Prostate gland (tissue), 2 donors: ENCODE results near the gene FGGY. TPM values are rescaled to one million over a fixed set of nuclear protein-coding genes. Genes with fewer than 3 reads are reported as not detected.

ENCODE experiments used
- DNase-seq: peaks from one replicate; pipeline ENCODE4 v3.0.0-alpha.2; 2019; ENCODE audit warnings: low spot score
- H3K27ac ChIP-seq, 2 donors: fragments of 200-600 bp; sonication (generic); 2 replicates each; pipeline ENCODE4 v1.5.1; 2017 to 2019
- H3K27me3 ChIP-seq: fragments of 200-600 bp; sonication (generic); replicated peaks from 2 replicates; pipeline ENCODE4 v1.5.1; 2019; ENCODE audit not compliant: insufficient read depth
- H3K36me3 ChIP-seq, 2 donors: fragments of 200-600 bp; sonication (generic); 1 replicate in 1 of 2; 2 replicates in 1 of 2; pipeline versions ENCODE4 v1.5.1 to v1.8.1; 2017 to 2019
- H3K4me1 ChIP-seq: fragments of 200-600 bp; sonication (generic); replicated peaks from 2 replicates; pipeline ENCODE4 v1.5.1; 2019
- H3K4me3 ChIP-seq, 2 donors: fragments of 200-600 bp; sonication (generic); 2 replicates each; pipeline ENCODE4 v1.5.1; 2017 to 2019
- H3K9me3 ChIP-seq: fragments of 200-600 bp; sonication (generic); 2 replicates; pipeline ENCODE4 v1.5.1; 2017
- CTCF ChIP-seq, 4 experiments: fragments of 200-600 bp in 2 of 4; fragments of 450-650 bp in 2 of 4; sonication (generic) in 2 of 4; IDR thresholded peaks; 1 replicate in 3 of 4; 2 replicates in 1 of 4; pipeline ENCODE4 v1.5.1; 2016 to 2019; ENCODE audit warnings: antibody characterized with exemption in 4 of 4, mild to moderate bottlenecking in 2 of 4, moderate library complexity in 2 of 4
- POLR2A ChIP-seq: fragments of 450-650 bp; IDR thresholded peaks from one replicate; pipeline ENCODE4 v1.6.1; 2016; ENCODE audit warnings: antibody characterized with exemption, mild to moderate bottlenecking
- POLR2AphosphoS5 ChIP-seq: sonication (generic); formaldehyde crosslinking; IDR thresholded peaks from one replicate; pipeline ENCODE4 v1.6.1; 2017; ENCODE audit warnings: antibody characterized with exemption
- WGBS: methylation state at CpG from one replicate; pipeline ENCODE4 v1.1.5; 2018; 5-methylcytosine and 5-hydroxymethylcytosine counted together
- intact Hi-C: fragments of 100-400 bp; cut with DNase I; formaldehyde crosslinking; loops from one replicate; pipeline ENCODE4 v1.14.2; 2022
- total RNA-seq, 2 donors: library from RNA; depleted of rRNA; stranded (reverse); fragments of >200 nt; gene quantifications; one replicate each; pipeline ENCODE4 v1.1.0, GENCODE V29; 2016

The FGGY gene
- total RNA-seq, 2 donors from 2014 or later: 28.6 to 32.2 TPM

- peak; percentile 9 for DNase-seq
- 67% methylated on average over 10 of the region's 10 CpGs for WGBS
- H3K27me3 ChIP-seq: no peaks in the 10 kb centered on the region
- H3K9me3 ChIP-seq: no peaks in the 10 kb centered on the region
- H3K4me1 ChIP-seq: no peaks in the 10 kb centered on the region
- no peaks in the 10 kb centered on the region for H3K36me3 ChIP-seq
- no peak overlapping the region for H3K27ac ChIP-seq
- H3K4me3 ChIP-seq: no peak overlapping the region
- TF ChIP-seq CTCF (IDR thresholded peaks at IDR 0.05) (no peak), POLR2A (no peak), POLR2AphosphoS5 (no peak)
- intact Hi-C loops: no loop called here
Observed at GRCh38 chr1:59768792-59769735, 472.2 kb downstream of the FGGY start.

GRCh38 chr1:59769736-59770095 lies 472.8 kb downstream of the FGGY start:
- H3K9me3 ChIP-seq: no peaks in the 10 kb centered on the region
- WGBS: 95% methylated on average over 4 of the region's 4 CpGs
- no peaks in the 10 kb centered on the region for H3K4me1 ChIP-seq
- no peak overlapping the region for H3K27ac ChIP-seq
- intact Hi-C loops: no loop called here
- no peak for DNase-seq
- H3K4me3 ChIP-seq: no peak overlapping the region
- no peaks in the 10 kb centered on the region for H3K27me3 ChIP-seq
- TF ChIP-seq CTCF (IDR thresholded peaks at IDR 0.05) (no peak), POLR2A (no peak), POLR2AphosphoS5 (no peak)
- H3K36me3 ChIP-seq: no peaks in the 10 kb centered on the region

- Histone ChIP-seq H3K4me3 (no peak overlapping the region), H3K27me3 (no peaks in the 10 kb centered on the region), H3K4me1 (no peaks in the 10 kb centered on the region), H3K36me3 (no peaks in the 10 kb centered on the region), H3K27ac (no peak overlapping the region), H3K9me3 (no peaks in the 10 kb centered on the region)
- intact Hi-C loops: no loop called here
- no peak for DNase-seq
- TF ChIP-seq POLR2AphosphoS5 (no peak), POLR2A (no peak), CTCF (IDR thresholded peaks at IDR 0.05) (no peak)
- WGBS: 96% methylated on average over 3 of the region's 3 CpGs
Observed at GRCh38 chr1:59771361-59771760, 474.5 kb downstream of the FGGY start.

- no peak overlapping the region for H3K27ac ChIP-seq
- TF ChIP-seq POLR2A (no peak), POLR2AphosphoS5 (no peak), CTCF (IDR thresholded peaks at IDR 0.05) (no peak)
- intact Hi-C loops: no loop called here
- H3K27me3 ChIP-seq: no peaks in the 10 kb centered on the region
- WGBS: 56% methylated on average over 4 of the region's 4 CpGs
- H3K4me1 ChIP-seq: no peaks in the 10 kb centered on the region
- H3K4me3 ChIP-seq: no peak overlapping the region
- H3K9me3 ChIP-seq: no peaks in the 10 kb centered on the region
- no peak for DNase-seq
- no peaks in the 10 kb centered on the region for H3K36me3 ChIP-seq
Observed at GRCh38 chr1:59775480-59775879, 478.6 kb downstream of the FGGY start.
